Measurements from ENCODE around the gene MAGI2. TPM values are rescaled to one million over a fixed set of nuclear protein-coding genes. Genes with fewer than 3 reads are reported as not detected.

Gene MAGI2
- total RNA-seq, 1 donor from 2014 or later: 10.7 TPM

- Mint-ChIP-seq H3K27me3 (ENCODE audit: unreplicated experiment) (peaks cover 23% of the 10 kb centered on the region), H3K36me3 (ENCODE audit: unreplicated experiment) (no peaks in the 10 kb centered on the region), H3K4me1 (ENCODE audit: unreplicated experiment) (no peaks in the 10 kb centered on the region), H3K27ac (ENCODE audit: unreplicated experiment) (no peak overlapping the region), H3K4me3 (ENCODE audit: unreplicated experiment) (no peak overlapping the region), H3K9me3 (ENCODE audit: unreplicated experiment) (no peaks in the 10 kb centered on the region)
- no peak for TF ChIP-seq CTCF (IDR thresholded peaks at IDR 0.05)
- no peak for DNase-seq (ENCODE audit: extremely low spot score, unreplicated experiment)
These were observed 1337.6 kb downstream of the MAGI2 start for GRCh38 chr7:78115876-78116275.

GRCh38 chr7:78114993-78115392 is 1338.5 kb downstream of the MAGI2 start:
- H3K4me3 Mint-ChIP-seq (ENCODE audit: unreplicated experiment): no peak overlapping the region
- H3K36me3 Mint-ChIP-seq (ENCODE audit: unreplicated experiment): no peaks in the 10 kb centered on the region
- H3K27ac Mint-ChIP-seq (ENCODE audit: unreplicated experiment): no peak overlapping the region
- H3K4me1 Mint-ChIP-seq (ENCODE audit: unreplicated experiment): no peaks in the 10 kb centered on the region
- no peak for TF ChIP-seq CTCF (IDR thresholded peaks at IDR 0.05)
- DNase-seq (ENCODE audit: extremely low spot score, unreplicated experiment): no peak
- H3K27me3 Mint-ChIP-seq (ENCODE audit: unreplicated experiment): peaks cover 23% of the 10 kb centered on the region
- no peaks in the 10 kb centered on the region for H3K9me3 Mint-ChIP-seq (ENCODE audit: unreplicated experiment)

- TF ChIP-seq CTCF (IDR thresholded peaks at IDR 0.05): no peak
- H3K27ac Mint-ChIP-seq (ENCODE audit: unreplicated experiment): no peak overlapping the region
- H3K9me3 Mint-ChIP-seq (ENCODE audit: unreplicated experiment): peaks cover 5% of the 10 kb centered on the region
- H3K36me3 Mint-ChIP-seq (ENCODE audit: unreplicated experiment): no peaks in the 10 kb centered on the region
- H3K4me3 Mint-ChIP-seq (ENCODE audit: unreplicated experiment): no peak overlapping the region
- no peaks in the 10 kb centered on the region for H3K4me1 Mint-ChIP-seq (ENCODE audit: unreplicated experiment)
- peaks cover 19% of the 10 kb centered on the region for H3K27me3 Mint-ChIP-seq (ENCODE audit: unreplicated experiment)
- DNase-seq (ENCODE audit: extremely low spot score, unreplicated experiment): no peak
These were observed 1341.0 kb downstream of the MAGI2 start for GRCh38 chr7:78112488-78112887.

- no peak for TF ChIP-seq CTCF (IDR thresholded peaks at IDR 0.05)
- peaks cover 21% of the 10 kb centered on the region for H3K27me3 Mint-ChIP-seq (ENCODE audit: unreplicated experiment)
- H3K27ac Mint-ChIP-seq (ENCODE audit: unreplicated experiment): no peak overlapping the region
- DNase-seq (ENCODE audit: extremely low spot score, unreplicated experiment): no peak
- no peaks in the 10 kb centered on the region for H3K4me1 Mint-ChIP-seq (ENCODE audit: unreplicated experiment)
- H3K9me3 Mint-ChIP-seq (ENCODE audit: unreplicated experiment): peaks cover 14% of the 10 kb centered on the region
- H3K36me3 Mint-ChIP-seq (ENCODE audit: unreplicated experiment): peaks cover 2% of the 10 kb centered on the region
- no peak overlapping the region for H3K4me3 Mint-ChIP-seq (ENCODE audit: unreplicated experiment)
These were observed 1342.1 kb downstream of the MAGI2 start for GRCh38 chr7:78111386-78111785.

GRCh38 chr7:78103475-78103874 is 1350.0 kb downstream of the MAGI2 start:
- Mint-ChIP-seq H3K27me3 (ENCODE audit: unreplicated experiment) (peaks cover 10% of the 10 kb centered on the region), H3K9me3 (ENCODE audit: unreplicated experiment) (peaks cover 14% of the 10 kb centered on the region), H3K4me1 (ENCODE audit: unreplicated experiment) (peaks cover 21% of the 10 kb centered on the region), H3K36me3 (ENCODE audit: unreplicated experiment) (peaks cover 2% of the 10 kb centered on the region), H3K4me3 (ENCODE audit: unreplicated experiment) (no peak overlapping the region), H3K27ac (ENCODE audit: unreplicated experiment) (no peak overlapping the region)
- no peak for DNase-seq (ENCODE audit: extremely low spot score, unreplicated experiment)
- TF ChIP-seq CTCF (IDR thresholded peaks at IDR 0.05): no peak

All from osteocyte (in vitro differentiated cells).